HG03097 (cell line): Measurements from ENCODE around the gene SLC19A2.

ENCODE experiments used
- ATAC-seq: cut with Tn5 transposase; IDR thresholded peaks from one replicate; pipeline ENCODE4 v1.9.1; 2021; ENCODE audit not compliant: unreplicated experiment, low FRiP score

The SLC19A2 gene

DNA sequence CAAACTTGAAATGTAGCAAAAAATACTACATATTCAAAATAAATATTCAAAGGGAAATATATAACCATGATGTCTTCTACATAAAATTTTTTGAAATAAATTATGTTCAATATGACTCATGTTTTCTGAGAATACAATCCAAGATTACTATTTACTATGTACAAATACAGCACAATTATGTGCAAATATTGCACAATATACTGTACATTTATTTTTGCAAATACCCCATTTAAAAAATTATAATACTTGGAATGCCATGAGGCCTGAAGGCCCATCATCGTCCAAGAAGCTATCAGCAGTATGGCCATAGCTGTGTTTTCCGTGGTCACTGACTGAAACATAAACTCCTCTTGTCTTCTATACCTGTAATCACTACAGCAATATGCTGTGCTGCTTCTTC, 70.8 kb downstream of the SLC19A2 start:
- ATAC-seq, result no peak
